ENCODE measurements around the gene ZCCHC24.

ZCCHC24 gene

DNA sequence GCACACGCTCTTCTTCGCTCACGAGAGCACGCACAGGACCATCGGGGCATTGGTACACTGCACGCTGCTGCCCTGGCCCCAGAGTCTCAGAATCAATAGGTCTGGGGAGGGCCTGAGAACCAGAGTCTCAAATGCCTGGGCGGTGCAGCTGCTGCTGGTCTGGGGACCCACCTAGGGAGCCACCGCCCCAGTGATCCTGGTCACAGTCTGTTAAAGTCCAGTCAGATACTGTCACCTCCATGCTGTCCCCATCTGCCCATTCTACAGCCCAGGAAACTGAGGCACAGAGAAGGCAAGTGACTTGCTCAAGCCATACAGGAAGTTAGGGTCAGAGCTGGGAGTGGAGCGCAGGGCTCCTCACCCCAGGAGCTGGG, 38.0 kb downstream of the ZCCHC24 start:
- no peak overlapping the region for H2AFZ ChIP-seq (ENCODE audit: low read length)
- no peak overlapping the region for H3K4me2 ChIP-seq (ENCODE audit: low read length)
- H3K9me2 ChIP-seq (ENCODE audit: low read depth, low read length): no peaks in the 10 kb centered on the region
- H3K4me1 ChIP-seq (ENCODE audit: insufficient read depth, low read length, severe bottlenecking): no peaks in the 10 kb centered on the region
- H3K9ac ChIP-seq (ENCODE audit: low read length): no peak overlapping the region
- peaks cover 6% of the 10 kb centered on the region; the same call in 1 of the 2 replicates for H3K27me3 ChIP-seq (ENCODE audit: insufficient read depth, low read length)
- no peaks in the 10 kb centered on the region for H3K79me2 ChIP-seq (ENCODE audit: insufficient read depth, low read length)
- no peaks in the 10 kb centered on the region for H4K20me1 ChIP-seq (ENCODE audit: insufficient read depth, low read length)
- no peak overlapping the region for H3K4me3 ChIP-seq (ENCODE audit: low read depth, low read length, poor library complexity, severe bottlenecking)
- no peaks in the 10 kb centered on the region for H3F3A ChIP-seq (ENCODE audit: insufficient read depth, low read length)
- no peak overlapping the region for H3K27ac ChIP-seq (ENCODE audit: low read depth, low read length, poor library complexity, severe bottlenecking)
- no peaks in the 10 kb centered on the region for H3K36me3 ChIP-seq (ENCODE audit: insufficient read depth, low read length)
- H3K9me3 ChIP-seq (ENCODE audit: low read length): no peaks in the 10 kb centered on the region
- no peak for TF ChIP-seq EZH2 (IDR thresholded peaks at IDR 0.05; ENCODE audit: borderline replicate concordance, low read length)
- TF ChIP-seq, protein P1, sequence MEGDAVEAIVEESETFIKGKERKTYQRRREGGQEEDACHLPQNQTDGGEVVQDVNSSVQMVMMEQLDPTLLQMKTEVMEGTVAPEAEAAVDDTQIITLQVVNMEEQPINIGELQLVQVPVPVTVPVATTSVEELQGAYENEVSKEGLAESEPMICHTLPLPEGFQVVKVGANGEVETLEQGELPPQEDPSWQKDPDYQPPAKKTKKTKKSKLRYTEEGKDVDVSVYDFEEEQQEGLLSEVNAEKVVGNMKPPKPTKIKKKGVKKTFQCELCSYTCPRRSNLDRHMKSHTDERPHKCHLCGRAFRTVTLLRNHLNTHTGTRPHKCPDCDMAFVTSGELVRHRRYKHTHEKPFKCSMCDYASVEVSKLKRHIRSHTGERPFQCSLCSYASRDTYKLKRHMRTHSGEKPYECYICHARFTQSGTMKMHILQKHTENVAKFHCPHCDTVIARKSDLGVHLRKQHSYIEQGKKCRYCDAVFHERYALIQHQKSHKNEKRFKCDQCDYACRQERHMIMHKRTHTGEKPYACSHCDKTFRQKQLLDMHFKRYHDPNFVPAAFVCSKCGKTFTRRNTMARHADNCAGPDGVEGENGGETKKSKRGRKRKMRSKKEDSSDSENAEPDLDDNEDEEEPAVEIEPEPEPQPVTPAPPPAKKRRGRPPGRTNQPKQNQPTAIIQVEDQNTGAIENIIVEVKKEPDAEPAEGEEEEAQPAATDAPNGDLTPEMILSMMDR (IDR thresholded peaks at IDR 0.05; ENCODE audit: low read length): no peak

DNA sequence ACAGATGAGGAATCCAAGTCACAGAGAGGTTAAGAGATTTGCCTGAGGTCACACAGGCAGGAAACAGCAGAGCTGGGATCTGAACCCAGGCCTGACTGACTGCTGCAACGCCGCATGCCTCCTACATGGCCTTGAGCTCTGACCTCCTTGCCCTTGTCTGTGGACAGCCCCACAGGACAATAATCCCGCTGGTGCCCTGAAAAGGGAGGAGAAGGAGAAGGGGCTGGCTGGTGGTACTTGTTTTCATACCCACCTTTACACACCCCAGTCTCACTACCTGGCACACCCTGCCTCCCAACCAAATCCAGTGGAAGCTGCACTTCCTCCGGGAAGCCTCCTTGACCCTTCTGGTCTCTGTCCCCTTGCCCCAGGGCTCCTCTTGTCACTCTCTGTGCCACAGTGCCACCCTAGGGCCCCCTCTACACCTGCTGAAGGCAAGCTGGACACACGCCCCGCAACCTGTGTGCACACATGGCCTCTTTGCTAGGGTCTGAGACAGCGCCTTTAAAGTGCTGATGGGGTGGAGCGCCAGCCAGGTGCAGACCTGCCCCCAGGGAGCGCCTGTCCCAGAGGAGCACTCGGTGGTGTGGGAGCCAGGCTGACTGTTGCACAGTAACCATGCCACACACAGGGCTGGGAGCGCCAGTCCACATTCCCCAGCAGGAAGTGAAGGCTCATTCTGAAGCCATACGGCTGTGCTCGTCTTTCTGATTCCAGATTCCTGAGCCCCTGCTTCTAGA, 38.6 kb downstream of the ZCCHC24 start:
- no peaks in the 10 kb centered on the region for H3K4me1 ChIP-seq (ENCODE audit: insufficient read depth, low read length, severe bottlenecking)
- H3K27ac ChIP-seq (ENCODE audit: low read depth, low read length, poor library complexity, severe bottlenecking): no peak overlapping the region
- H3K79me2 ChIP-seq (ENCODE audit: insufficient read depth, low read length): no peaks in the 10 kb centered on the region
- no peak overlapping the region for H3K9ac ChIP-seq (ENCODE audit: low read length)
- TF ChIP-seq EZH2 (IDR thresholded peaks at IDR 0.05; ENCODE audit: borderline replicate concordance, low read length): no peak
- TF ChIP-seq, protein P1 (IDR thresholded peaks at IDR 0.05; ENCODE audit: low read length): no peak
- H2AFZ ChIP-seq (ENCODE audit: low read length): no peak overlapping the region
- H3K9me3 ChIP-seq (ENCODE audit: low read length): no peaks in the 10 kb centered on the region
- H4K20me1 ChIP-seq (ENCODE audit: insufficient read depth, low read length): no peaks in the 10 kb centered on the region
- H3K27me3 ChIP-seq (ENCODE audit: insufficient read depth, low read length): peaks cover 6% of the 10 kb centered on the region; the same call in 1 of the 2 replicates
- H3K4me3 ChIP-seq (ENCODE audit: low read depth, low read length, poor library complexity, severe bottlenecking): no peak overlapping the region
- H3K9me2 ChIP-seq (ENCODE audit: low read depth, low read length): no peaks in the 10 kb centered on the region
- H3F3A ChIP-seq (ENCODE audit: insufficient read depth, low read length): no peaks in the 10 kb centered on the region
- no peak overlapping the region for H3K4me2 ChIP-seq (ENCODE audit: low read length)
- H3K36me3 ChIP-seq (ENCODE audit: insufficient read depth, low read length): no peaks in the 10 kb centered on the region

DNA sequence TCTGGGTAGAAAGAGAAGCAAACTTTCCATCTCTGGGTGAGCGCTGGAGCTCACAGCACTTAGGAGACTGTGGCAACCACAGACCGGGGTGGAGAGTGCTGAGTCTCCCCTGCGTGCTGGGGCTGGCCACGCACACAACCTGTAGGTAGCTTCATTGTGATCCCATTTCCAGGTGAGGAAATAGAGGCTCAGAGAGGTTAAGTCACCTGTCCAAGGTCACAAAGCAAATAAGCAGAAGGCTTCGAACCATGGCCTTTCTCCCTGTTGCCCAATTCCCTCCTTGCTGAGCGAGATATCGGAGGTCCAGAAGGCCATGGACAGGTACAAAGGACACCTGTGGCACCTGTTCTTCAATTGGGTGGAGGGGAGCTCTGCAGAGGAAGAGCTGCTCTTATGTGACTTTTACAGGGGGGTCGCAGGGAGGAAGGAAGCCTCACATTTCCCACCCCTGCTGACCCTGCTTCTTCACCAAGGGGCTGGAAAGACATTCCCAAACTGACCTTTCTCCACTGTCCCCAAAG, 39.4 kb downstream of the ZCCHC24 start:
- no peak overlapping the region for H3K27ac ChIP-seq (ENCODE audit: low read depth, low read length, poor library complexity, severe bottlenecking)
- no peak overlapping the region for H3K4me2 ChIP-seq (ENCODE audit: low read length)
- no peaks in the 10 kb centered on the region for H3F3A ChIP-seq (ENCODE audit: insufficient read depth, low read length)
- H3K9me2 ChIP-seq (ENCODE audit: low read depth, low read length): no peaks in the 10 kb centered on the region
- TF ChIP-seq EZH2 (IDR thresholded peaks at IDR 0.05; ENCODE audit: borderline replicate concordance, low read length): no peak
- TF ChIP-seq, protein P1 (IDR thresholded peaks at IDR 0.05; ENCODE audit: low read length): no peak
- no peaks in the 10 kb centered on the region for H3K4me1 ChIP-seq (ENCODE audit: insufficient read depth, low read length, severe bottlenecking)
- H3K9me3 ChIP-seq (ENCODE audit: low read length): no peaks in the 10 kb centered on the region
- peaks cover 6% of the 10 kb centered on the region; the same call in 1 of the 2 replicates for H3K27me3 ChIP-seq (ENCODE audit: insufficient read depth, low read length)
- H2AFZ ChIP-seq (ENCODE audit: low read length): no peak overlapping the region
- no peak overlapping the region for H3K4me3 ChIP-seq (ENCODE audit: low read depth, low read length, poor library complexity, severe bottlenecking)
- no peaks in the 10 kb centered on the region for H3K36me3 ChIP-seq (ENCODE audit: insufficient read depth, low read length)
- H4K20me1 ChIP-seq (ENCODE audit: insufficient read depth, low read length): no peaks in the 10 kb centered on the region
- H3K79me2 ChIP-seq (ENCODE audit: insufficient read depth, low read length): no peaks in the 10 kb centered on the region
- H3K9ac ChIP-seq (ENCODE audit: low read length): no peak overlapping the region
